CD14-positive monocyte (primary cell): Measurements from ENCODE around the gene AMBP. TPM values are rescaled to one million over a fixed set of nuclear protein-coding genes. Genes with fewer than 3 reads are reported as not detected.

ENCODE experiments used
- DNase-seq, 3 donors: peaks; one replicate each; pipeline ENCODE4 v3.0.0-alpha.2; 2011 to 2022
- H2AFZ ChIP-seq: 2 replicates; pipeline ENCODE4 v1.6.0; 2012; ENCODE audit warnings: mild to moderate bottlenecking, low read depth, low read length, inconsistent platforms; ENCODE audit not compliant: insufficient read depth, poor library complexity, severe bottlenecking
- H3K27ac ChIP-seq, 2 donors: 1 replicate in 1 of 2; 2 replicates in 1 of 2; pipeline ENCODE4 v1.5.1; 2012 to 2013; ENCODE audit warnings: low read length in 2 of 2, control low read depth in 1 of 2, inconsistent platforms in 1 of 2, low read depth in 1 of 2, mild to moderate bottlenecking in 1 of 2
- H3K27me3 ChIP-seq, 2 donors: one replicate each; pipeline versions ENCODE4 v1.6.0 to v1.6.1; 2011 to 2013; ENCODE audit warnings: low read length in 2 of 2; ENCODE audit not compliant: control insufficient read depth in 2 of 2, insufficient read depth in 2 of 2
- H3K36me3 ChIP-seq, 2 donors: replicated peaks in 1 of 2; 1 replicate in 1 of 2; 2 replicates in 1 of 2; pipeline versions ENCODE4 v1.5.1 to v1.6.1; 2012 to 2013; ENCODE audit warnings: low read length in 2 of 2, control low read depth in 1 of 2, inconsistent platforms in 1 of 2, mild to moderate bottlenecking in 1 of 2; ENCODE audit not compliant: insufficient read depth in 2 of 2, control insufficient read depth in 1 of 2
- H3K4me1 ChIP-seq, 2 donors: 1 replicate in 1 of 2; 2 replicates in 1 of 2; pipeline versions ENCODE4 v1.5.1 to v1.6.1; 2012 to 2013; ENCODE audit warnings: low read length in 2 of 2, control low read depth in 1 of 2, inconsistent platforms in 1 of 2, mild to moderate bottlenecking in 1 of 2, moderate library complexity in 1 of 2; ENCODE audit not compliant: insufficient read depth in 2 of 2, control insufficient read depth in 1 of 2
- H3K4me2 ChIP-seq: replicated peaks from 2 replicates; pipeline ENCODE3; 2012; ENCODE audit warnings: low read length, moderate library complexity, mild to moderate bottlenecking; ENCODE audit not compliant: poor library complexity, severe bottlenecking; ENCODE audit errors: extremely low read depth
- H3K4me3 ChIP-seq, 3 experiments: fragments of 200-600 bp in 1 of 3; sonication (generic) in 1 of 3; replicated peaks in 1 of 3; 1 replicate in 2 of 3; 2 replicates in 1 of 3; pipeline ENCODE4 v1.5.1; 2011 to 2013; ENCODE audit warnings: low read length in 3 of 3, mild to moderate bottlenecking in 3 of 3, control low read depth in 2 of 3, low read depth in 2 of 3, inconsistent platforms in 1 of 3, moderate library complexity in 1 of 3
- H3K79me2 ChIP-seq: 2 replicates; pipeline ENCODE4 v1.6.0; 2012; ENCODE audit warnings: mild to moderate bottlenecking, control low read depth, inconsistent platforms, low read length, moderate library complexity; ENCODE audit not compliant: insufficient read depth
- H3K9ac ChIP-seq: 2 replicates; pipeline ENCODE4 v1.6.0; 2017; ENCODE audit warnings: low read length, mild to moderate bottlenecking; ENCODE audit not compliant: insufficient read depth, poor library complexity, severe bottlenecking
- H3K9me3 ChIP-seq, 2 donors: replicated peaks in 1 of 2; 1 replicate in 1 of 2; 2 replicates in 1 of 2; pipeline versions ENCODE4 v1.5.1 to v1.6.1; 2012 to 2013; ENCODE audit warnings: low read length in 2 of 2, control low read depth in 1 of 2; ENCODE audit not compliant: control insufficient read depth in 1 of 2, insufficient read depth in 1 of 2
- H4K20me1 ChIP-seq: 2 replicates; pipeline ENCODE4 v1.6.0; 2012; ENCODE audit warnings: mild to moderate bottlenecking, low read length, control low read depth, moderate library complexity; ENCODE audit not compliant: insufficient read depth
- H3K27ac Mint-ChIP-seq, 7 donors: one replicate each; pipeline ENCODE4 v1.8.0; 2020; ENCODE audit warnings: mild to moderate bottlenecking in 7 of 7, mixed read lengths in 7 of 7, moderate library complexity in 6 of 7, inconsistent platforms in 2 of 7
- H3K27me3 Mint-ChIP-seq, 3 donors: one replicate each; pipeline ENCODE4 v1.8.0; 2021 to 2022; ENCODE audit warnings: low read depth in 3 of 3, mild to moderate bottlenecking in 3 of 3, mixed read lengths in 3 of 3, moderate library complexity in 3 of 3, inconsistent platforms in 1 of 3
- H3K36me3 Mint-ChIP-seq, 2 donors: one replicate each; pipeline ENCODE4 v1.8.0; 2020; ENCODE audit warnings: mixed read lengths in 2 of 2, inconsistent platforms in 1 of 2, mild to moderate bottlenecking in 1 of 2
- H3K4me1 Mint-ChIP-seq: one replicate; pipeline ENCODE4 v1.8.0; 2020; ENCODE audit warnings: mild to moderate bottlenecking, mixed read lengths
- H3K4me3 Mint-ChIP-seq, 2 donors: one replicate each; pipeline ENCODE4 v1.8.0; 2020; ENCODE audit warnings: mild to moderate bottlenecking in 2 of 2, mixed read lengths in 2 of 2, moderate library complexity in 1 of 2
- H3K9me3 Mint-ChIP-seq, 7 donors: one replicate each; pipeline ENCODE4 v1.8.0; 2020 to 2022; ENCODE audit warnings: mixed read lengths in 7 of 7, mild to moderate bottlenecking in 6 of 7, moderate library complexity in 6 of 7, inconsistent platforms in 2 of 7
- CTCF ChIP-seq: fragments of 200-600 bp; IDR thresholded peaks from one replicate; pipeline ENCODE4 v1.8.0; 2022; ENCODE audit warnings: antibody characterized with exemption, mild to moderate bottlenecking
- WGBS: methylation state at CpG from one replicate; pipeline ENCODE4 v1.1.5; 2013; ENCODE audit warnings: missing lambda C conversion rate; ENCODE audit not compliant: insufficient coverage; 5-methylcytosine and 5-hydroxymethylcytosine counted together
- intact Hi-C, 2 donors: fragments of 100-400 bp; cut with micrococcal nuclease; formaldehyde crosslinking; loops; one replicate each; pipeline versions ENCODE4 v1.15.0 to v1.15.1; 2023
- polyA plus RNA-seq, 3 donors: library from polyadenylated mRNA; depleted of rRNA in 1 of 3; unstranded in 2 of 3; stranded (reverse) in 1 of 3; fragments of 300-500 nt in 2 of 3; fragments of >200 nt in 1 of 3; fragmentation: Illumina TruSeq in 2 of 3; gene quantifications; 1 replicate in 2 of 3; 2 replicates in 1 of 3; pipeline ENCODE4 v1.2.3, GENCODE V29; 2012 to 2021

The AMBP gene
- polyA plus RNA-seq, 3 donors = not detected

GRCh38 chr9:114037961-114038723, 40.0 kb downstream of the AMBP start:
- no peak overlapping the region for H3K27ac Mint-ChIP-seq
- Histone ChIP-seq H4K20me1 (no peaks in the 10 kb centered on the region), H2AFZ (no peak overlapping the region), H3K9me3 (peaks cover 0 to 2% of the 10 kb centered on the region in 2 donors), H3K79me2 (no peaks in the 10 kb centered on the region), H3K27ac (no peak overlapping the region), H3K4me2 (no peak overlapping the region), H3K4me1 (no peaks in the 10 kb centered on the region), H3K4me3 (no peak overlapping the region), H3K9ac (no peak overlapping the region), H3K27me3 (no peaks in the 10 kb centered on the region), H3K36me3 (peaks cover 9% of the 10 kb centered on the region in 2 donors)
- intact Hi-C loops = no loop called here
- no peak overlapping the region for H3K4me3 Mint-ChIP-seq
- TF ChIP-seq CTCF = no peak
- H3K27me3 Mint-ChIP-seq = peaks cover 0 to 2% (median 0%) of the 10 kb centered on the region in 3 donors
- WGBS = 95% methylated on average over 16 of the region's 19 CpGs
- peaks cover 0 to 8% (median 2%) of the 10 kb centered on the region in 7 donors for H3K9me3 Mint-ChIP-seq
- H3K36me3 Mint-ChIP-seq = peaks cover 18 to 22% of the 10 kb centered on the region in 2 donors
- no peak for DNase-seq
- H3K4me1 Mint-ChIP-seq = no peaks in the 10 kb centered on the region

- Histone ChIP-seq H3K9ac (no peak overlapping the region), H3K27ac (no peak overlapping the region)
Measured at GRCh38 chr9:114037249-114037648, 40.9 kb downstream of the AMBP start.

More at GRCh38 chr9:114037249-114037648, 40.9 kb downstream of the AMBP start:
- no peak overlapping the region for H3K4me2 ChIP-seq
- Mint-ChIP-seq H3K27ac (no peak overlapping the region), H3K9me3 (peaks cover 0 to 7% (median 2%) of the 10 kb centered on the region in 7 donors), H3K4me1 (no peaks in the 10 kb centered on the region), H3K4me3 (no peak overlapping the region), H3K27me3 (peaks cover 0 to 5% (median 0%) of the 10 kb centered on the region in 3 donors), H3K36me3 (peaks cover 23 to 27% of the 10 kb centered on the region in 2 donors)
- H3K79me2 ChIP-seq = no peaks in the 10 kb centered on the region
- WGBS = 93% methylated on average over 2 of the region's 5 CpGs
- no peaks in the 10 kb centered on the region for H4K20me1 ChIP-seq
- no peak for TF ChIP-seq CTCF
- intact Hi-C loops = no loop called here
- H3K36me3 ChIP-seq = peaks cover 9% of the 10 kb centered on the region in 2 donors
- peaks cover 0 to 2% of the 10 kb centered on the region in 2 donors for H3K9me3 ChIP-seq
- no peak overlapping the region for H2AFZ ChIP-seq
- H3K4me3 ChIP-seq = no peak overlapping the region
- no peaks in the 10 kb centered on the region for H3K4me1 ChIP-seq
- DNase-seq = no peak
- no peaks in the 10 kb centered on the region for H3K27me3 ChIP-seq
